Body of pancreas (tissue), 4 donors: ENCODE results near the gene ACOT7.

Experiments used
- POLR2A ChIP-seq, 3 donors: fragments of 450-650 bp; IDR thresholded peaks; one replicate each; pipeline ENCODE4 v1.6.1; 2016; ENCODE audit warnings: antibody characterized with exemption in 3 of 3, mild to moderate bottlenecking in 2 of 3
- TF ChIP-seq, protein P1 (sequence below), 7 experiments: fragments of 450-650 bp in 4 of 7; fragments of 200-600 bp in 3 of 7; sonication (generic) in 3 of 7; IDR thresholded peaks; one replicate each; pipeline ENCODE4 v1.5.1; 2016 to 2019; ENCODE audit warnings: antibody characterized with exemption in 7 of 7

GRCh38 chr1:6409053-6409452 lies 15.5 kb upstream of the ACOT7 start:
- TF ChIP-seq, protein P1, sequence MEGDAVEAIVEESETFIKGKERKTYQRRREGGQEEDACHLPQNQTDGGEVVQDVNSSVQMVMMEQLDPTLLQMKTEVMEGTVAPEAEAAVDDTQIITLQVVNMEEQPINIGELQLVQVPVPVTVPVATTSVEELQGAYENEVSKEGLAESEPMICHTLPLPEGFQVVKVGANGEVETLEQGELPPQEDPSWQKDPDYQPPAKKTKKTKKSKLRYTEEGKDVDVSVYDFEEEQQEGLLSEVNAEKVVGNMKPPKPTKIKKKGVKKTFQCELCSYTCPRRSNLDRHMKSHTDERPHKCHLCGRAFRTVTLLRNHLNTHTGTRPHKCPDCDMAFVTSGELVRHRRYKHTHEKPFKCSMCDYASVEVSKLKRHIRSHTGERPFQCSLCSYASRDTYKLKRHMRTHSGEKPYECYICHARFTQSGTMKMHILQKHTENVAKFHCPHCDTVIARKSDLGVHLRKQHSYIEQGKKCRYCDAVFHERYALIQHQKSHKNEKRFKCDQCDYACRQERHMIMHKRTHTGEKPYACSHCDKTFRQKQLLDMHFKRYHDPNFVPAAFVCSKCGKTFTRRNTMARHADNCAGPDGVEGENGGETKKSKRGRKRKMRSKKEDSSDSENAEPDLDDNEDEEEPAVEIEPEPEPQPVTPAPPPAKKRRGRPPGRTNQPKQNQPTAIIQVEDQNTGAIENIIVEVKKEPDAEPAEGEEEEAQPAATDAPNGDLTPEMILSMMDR (IDR thresholded peaks at IDR 0.05): no peak
- no peak for TF ChIP-seq POLR2A (IDR thresholded peaks at IDR 0.05)
